ENCODE measurements around the gene MRPS18B.

The MRPS18B gene

DNA sequence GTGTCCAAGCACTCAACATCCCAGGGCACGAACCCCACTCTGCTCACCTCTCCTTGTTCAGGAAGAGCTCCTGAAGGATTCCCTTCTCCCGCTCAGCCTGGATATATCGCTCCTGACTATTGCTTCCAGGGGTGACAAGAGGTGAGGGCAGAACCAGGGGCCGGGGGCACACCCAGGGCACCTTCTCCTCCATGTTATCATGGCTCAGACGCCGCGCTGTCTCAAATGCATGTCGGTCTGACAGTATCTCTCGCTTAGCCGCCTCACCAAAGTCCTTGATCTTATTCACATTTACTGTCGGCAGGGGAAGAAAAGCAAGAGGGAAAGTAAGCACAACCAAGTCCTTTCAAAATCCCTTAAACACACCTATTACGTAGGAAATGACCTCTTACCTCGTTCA lies 13.7 kb upstream of the MRPS18B start:
- no peak for DNase-seq (ENCODE audit: low read depth in 2 of 2)

- DNase-seq (ENCODE audit: low read depth in 2 of 2) = no peak
Measured at GRCh38 chr6:30610065-30610464, 7.6 kb upstream of the MRPS18B start.

DNA sequence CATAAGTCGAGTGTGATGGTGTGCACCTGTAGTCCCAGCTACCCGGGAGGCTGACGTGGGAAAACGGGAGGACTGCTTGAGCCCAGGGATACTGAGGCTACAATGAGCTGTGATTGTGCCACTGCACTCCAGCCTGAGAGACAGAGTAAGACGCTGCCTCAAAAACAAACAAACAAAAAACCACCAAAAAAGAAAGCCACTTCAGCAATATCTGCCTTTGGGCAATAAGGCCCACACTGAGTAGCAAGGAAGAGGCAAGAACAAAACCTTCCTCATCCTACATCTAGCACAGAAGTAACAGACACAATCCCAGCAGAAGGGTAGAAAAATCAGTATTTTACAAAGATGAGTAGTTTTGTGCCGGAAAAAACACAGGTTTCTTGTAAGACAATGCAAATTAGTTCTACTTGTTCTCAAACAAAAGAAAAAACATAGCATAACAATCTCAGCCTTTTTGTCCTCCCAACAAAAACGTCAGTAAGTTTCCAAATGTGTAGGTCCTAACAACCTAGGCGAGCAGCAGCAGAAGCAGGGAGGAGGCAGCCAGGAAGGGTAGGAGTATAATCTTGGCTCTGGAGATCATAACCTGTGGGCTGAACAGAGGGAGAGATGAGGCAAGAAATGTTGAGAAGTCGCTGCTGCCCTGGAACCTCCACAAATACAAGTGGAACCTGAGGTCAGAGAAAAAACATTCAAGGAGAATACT lies 6.3 kb upstream of the MRPS18B start:
- DNase-seq (ENCODE audit: low read depth in 2 of 2) = no peak

DNA sequence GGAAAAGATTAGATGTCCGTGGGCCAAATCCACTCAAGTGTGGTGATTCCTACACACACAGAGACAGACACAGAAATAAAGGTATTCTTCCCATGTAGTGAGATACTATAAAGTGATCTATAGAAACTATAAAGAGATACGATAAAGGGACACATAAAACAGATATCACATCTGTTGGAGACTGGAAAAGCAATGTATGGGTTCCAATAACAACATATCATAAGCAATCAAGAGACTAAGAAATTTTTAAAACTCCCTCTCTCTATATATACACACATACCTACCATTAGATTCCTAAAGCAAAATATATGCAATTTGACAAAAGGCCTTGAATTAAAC lies 5.8 kb upstream of the MRPS18B start:
- no peak for DNase-seq (ENCODE audit: low read depth in 2 of 2)

DNA sequence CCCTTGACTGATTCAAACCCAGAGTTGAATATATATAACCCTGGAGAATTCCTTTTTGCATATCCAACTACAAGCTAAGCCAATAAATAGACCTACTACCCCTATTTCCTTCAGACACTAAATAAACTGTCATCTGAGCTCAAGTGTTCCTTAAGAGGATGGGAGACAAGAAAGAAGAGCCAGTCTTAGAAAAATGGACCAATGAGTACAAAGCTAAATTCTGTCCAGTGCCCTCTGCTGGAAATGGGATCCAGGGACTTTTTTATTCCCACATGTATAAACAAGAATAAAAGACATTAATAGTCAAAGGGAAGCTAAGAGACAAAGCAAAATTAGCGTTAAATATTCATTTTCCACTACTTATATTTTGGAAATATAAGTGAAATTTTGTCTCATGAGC lies 5.4 kb upstream of the MRPS18B start:
- DNase-seq (ENCODE audit: low read depth in 2 of 2) = no peak

- no peak for DNase-seq (ENCODE audit: low read depth in 2 of 2)
Measured at GRCh38 chr6:30612687-30613248, 4.9 kb upstream of the MRPS18B start.

DNA sequence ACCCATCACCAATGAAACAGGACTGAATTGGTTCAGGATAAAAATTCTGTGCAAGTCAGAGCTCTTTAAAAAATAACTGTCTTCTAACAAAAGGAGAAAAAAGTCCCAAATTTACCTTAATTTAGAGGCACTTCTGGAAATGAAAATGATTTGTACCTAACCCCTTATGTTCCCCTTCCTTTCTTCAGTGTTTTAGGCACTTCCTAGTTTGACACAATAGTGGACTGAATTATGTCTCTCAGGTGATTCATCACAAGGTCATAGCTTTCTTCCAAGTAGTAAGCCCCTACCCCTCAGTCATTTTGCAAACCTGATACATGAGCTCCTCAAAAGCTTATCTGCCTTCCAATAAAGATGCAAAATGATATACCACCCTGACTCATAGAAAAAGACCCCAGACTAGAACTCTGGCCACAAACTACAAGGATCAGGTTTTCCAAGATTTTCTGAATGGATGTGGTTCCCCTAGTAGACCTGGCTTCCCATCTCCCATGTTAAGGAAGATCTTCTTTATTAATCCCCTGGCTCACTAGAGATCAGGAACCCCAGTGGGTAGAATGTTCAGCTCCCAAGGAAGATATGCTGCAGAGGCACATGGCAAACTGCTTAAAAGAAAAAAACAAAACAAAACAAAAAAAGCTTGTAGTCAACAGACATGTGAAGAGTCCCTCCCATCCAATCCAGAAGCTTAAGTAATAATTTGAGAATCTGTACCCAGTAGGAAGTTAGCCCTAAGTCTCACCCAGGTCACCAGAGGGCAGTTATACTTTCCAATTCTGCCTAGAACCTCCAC lies 4.2 kb upstream of the MRPS18B start:
- DNase-seq (ENCODE audit: low read depth in 2 of 2) = no peak

- no peak for DNase-seq (ENCODE audit: low read depth in 2 of 2)
Measured at GRCh38 chr6:30614044-30614842, 3.4 kb upstream of the MRPS18B start.

DNA sequence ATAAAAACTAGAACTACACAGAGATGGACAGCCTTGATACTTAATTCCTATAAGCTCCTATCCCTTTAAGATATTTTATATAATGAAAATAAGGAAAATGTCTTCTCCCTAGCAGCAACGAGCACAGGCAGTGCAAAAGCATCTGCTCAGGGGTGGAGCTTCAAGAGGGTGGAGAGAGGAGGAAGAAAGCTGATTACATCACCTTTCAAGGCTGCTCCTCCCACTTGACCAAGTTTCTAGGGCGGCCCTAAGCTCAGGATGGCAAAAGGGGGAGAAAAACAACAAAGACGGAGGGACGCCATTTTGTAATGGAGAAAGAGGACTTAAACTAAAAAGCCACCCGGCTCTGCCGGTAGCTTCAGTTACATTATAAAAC lies 2.8 kb upstream of the MRPS18B start:
- peak; percentile 96 to 97 for DNase-seq (ENCODE audit: low read depth in 2 of 2)

DNA sequence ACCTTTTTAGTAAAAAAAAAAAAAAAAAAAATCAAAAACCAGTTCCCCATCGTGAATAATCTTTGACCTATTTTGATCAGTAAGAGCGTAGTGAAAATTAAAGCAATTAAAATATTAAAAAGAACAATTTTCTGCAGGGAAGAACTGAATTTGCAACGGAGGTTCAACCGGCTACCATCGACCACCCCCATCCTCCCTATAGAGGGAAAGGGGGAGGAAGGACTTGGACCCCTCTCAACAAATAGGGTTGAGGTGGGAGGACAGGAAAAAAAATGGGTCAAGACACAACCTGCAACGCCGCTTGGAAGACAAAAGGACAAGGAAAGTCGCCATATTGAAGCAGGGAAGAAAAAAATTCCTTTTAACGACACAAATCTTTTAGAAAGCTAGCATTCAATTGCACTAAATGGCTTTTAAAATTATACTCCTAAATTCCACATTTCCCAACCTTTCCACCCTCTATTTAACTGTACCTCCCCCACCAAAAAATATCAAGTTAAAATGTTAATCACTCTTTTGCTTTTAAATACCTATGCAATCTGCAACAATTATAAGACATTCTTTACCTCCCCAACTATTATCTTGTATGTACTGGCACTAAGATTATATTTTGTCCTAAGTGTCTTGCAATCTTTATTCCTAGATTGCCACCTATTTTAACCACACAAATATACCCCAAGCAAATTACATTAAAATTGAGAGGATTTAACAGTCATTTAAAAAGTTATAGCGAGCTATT lies 2.3 kb upstream of the MRPS18B start:
- peak; percentile 90 to 91 for DNase-seq (ENCODE audit: low read depth in 2 of 2)

- no peak for DNase-seq (ENCODE audit: low read depth in 2 of 2)
Measured at GRCh38 chr6:30615958-30616810, 1.5 kb upstream of the MRPS18B start.

DNA sequence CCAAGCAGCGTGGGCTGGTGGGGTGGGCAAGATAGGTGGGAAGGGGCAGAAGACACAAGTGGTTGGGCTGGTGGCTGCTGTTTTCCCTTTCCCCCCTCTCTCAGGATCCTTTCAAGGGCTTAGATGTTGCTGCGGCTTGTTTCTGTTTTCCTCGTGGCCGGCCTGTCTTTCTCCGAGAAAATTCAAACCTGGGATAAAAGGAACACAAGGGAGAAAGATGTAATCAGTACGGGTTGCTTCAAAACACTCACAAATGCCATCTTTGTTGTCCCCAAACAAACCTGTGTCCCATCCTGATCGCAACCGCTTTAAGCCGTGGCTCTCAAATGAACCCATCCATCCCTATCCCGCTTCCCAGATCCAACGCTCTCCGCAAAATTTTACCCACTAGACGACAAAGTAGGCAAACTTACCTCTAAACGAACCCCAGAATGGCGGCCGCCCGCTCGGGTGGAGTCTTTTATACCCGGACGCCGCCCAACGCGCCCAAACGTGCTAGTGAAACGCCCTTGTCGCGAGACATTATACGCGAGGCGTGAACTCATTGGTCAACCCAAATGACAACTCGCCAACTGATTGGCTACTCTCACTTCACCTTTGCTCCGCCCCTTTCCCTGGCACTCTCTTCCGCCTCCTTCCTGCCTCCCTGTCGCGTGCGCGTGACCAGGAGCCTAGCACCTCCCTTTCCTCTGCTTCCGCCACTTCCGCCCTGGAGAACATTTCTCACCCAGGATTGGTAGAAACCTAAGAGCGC lies 652 bp upstream of the MRPS18B start, which contains the start of gene PPP1R10:
Gene PPP1R10, minus strand, starts transcription at position 433 of the 754 bp plus-strand sequence. CDS start 7,299 bp downstream, outside the sequence.
- peak; percentile 100 for DNase-seq (ENCODE audit: low read depth in 2 of 2)

GRCh38 chr6:30618270-30618797 lies 694 bp downstream of the MRPS18B start:
- no peak for DNase-seq (ENCODE audit: low read depth in 2 of 2)

GRCh38 chr6:30619561-30619960 lies 1.9 kb downstream of the MRPS18B start:
- DNase-seq (ENCODE audit: low read depth in 2 of 2) = no peak

- no peak for DNase-seq (ENCODE audit: low read depth in 2 of 2)
Measured at GRCh38 chr6:30625511-30625910, 7.9 kb downstream of the MRPS18B start.

- peak in 1 of 2 experiments; percentile 42 for DNase-seq (ENCODE audit: low read depth in 2 of 2)
Measured at GRCh38 chr6:30626484-30627366, 9.1 kb downstream of the MRPS18B start, which contains the start of gene ATAT1. ATAT1 (plus strand) TSS chr6:30626874.

GRCh38 chr6:30635834-30636233 lies 18.2 kb downstream of the MRPS18B start:
- no peak for DNase-seq (ENCODE audit: low read depth in 2 of 2)

DNA sequence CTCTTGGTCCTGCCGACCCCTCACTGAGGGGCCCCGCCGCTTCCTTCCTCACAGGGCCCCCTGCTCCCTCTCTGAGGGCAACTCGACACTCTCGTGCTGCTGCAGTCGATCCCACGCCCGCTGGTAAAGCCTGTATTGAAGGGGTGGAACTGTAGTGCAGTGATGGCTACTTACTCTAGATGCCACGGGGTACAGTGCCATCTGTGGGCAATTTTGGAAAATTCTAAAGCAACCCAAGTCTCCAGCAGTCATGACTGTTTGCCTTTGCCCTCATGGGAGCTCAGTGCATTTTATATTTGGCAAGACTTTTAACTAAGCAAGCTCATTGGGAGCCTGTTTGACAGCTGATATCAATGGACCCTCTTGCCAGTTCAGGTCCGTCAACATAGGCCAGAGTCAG lies 22.8 kb downstream of the MRPS18B start:
- DNase-seq (ENCODE audit: low read depth in 2 of 2) = no peak
